ENCODE results near the gene PTPRG.

DNA sequence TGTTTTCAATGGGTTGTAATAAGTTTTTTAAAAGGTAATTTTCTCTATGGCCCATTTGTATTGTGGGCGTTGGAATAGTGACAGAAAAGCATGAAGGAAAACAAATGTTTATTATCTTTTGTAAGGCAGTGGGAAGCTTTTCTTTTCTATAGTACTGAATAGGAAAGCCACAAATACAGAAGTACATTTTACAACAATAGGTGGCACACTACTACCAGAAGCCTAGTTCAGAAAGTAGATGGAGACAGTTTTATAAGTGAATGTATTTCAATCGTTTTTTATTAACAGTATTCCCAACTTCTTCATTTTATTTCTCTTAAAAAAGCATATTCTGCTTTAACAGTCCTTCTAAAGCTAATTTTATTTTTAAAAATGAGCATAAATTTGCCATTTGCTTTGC lies 296.7 kb downstream of the PTPRG start:
- TF ChIP-seq, protein P1, sequence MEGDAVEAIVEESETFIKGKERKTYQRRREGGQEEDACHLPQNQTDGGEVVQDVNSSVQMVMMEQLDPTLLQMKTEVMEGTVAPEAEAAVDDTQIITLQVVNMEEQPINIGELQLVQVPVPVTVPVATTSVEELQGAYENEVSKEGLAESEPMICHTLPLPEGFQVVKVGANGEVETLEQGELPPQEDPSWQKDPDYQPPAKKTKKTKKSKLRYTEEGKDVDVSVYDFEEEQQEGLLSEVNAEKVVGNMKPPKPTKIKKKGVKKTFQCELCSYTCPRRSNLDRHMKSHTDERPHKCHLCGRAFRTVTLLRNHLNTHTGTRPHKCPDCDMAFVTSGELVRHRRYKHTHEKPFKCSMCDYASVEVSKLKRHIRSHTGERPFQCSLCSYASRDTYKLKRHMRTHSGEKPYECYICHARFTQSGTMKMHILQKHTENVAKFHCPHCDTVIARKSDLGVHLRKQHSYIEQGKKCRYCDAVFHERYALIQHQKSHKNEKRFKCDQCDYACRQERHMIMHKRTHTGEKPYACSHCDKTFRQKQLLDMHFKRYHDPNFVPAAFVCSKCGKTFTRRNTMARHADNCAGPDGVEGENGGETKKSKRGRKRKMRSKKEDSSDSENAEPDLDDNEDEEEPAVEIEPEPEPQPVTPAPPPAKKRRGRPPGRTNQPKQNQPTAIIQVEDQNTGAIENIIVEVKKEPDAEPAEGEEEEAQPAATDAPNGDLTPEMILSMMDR (IDR thresholded peaks at IDR 0.05 in 2 of 3, conservative IDR thresholded peaks at IDR 0.05 in 1 of 3; ENCODE audit: borderline replicate concordance in 1 of 3, insufficient read depth in 1 of 3, low read depth in 2 of 3, low read length in 2 of 3), result peak in 2 of 3 experiments; percentile 50 to 56; a peak in 3 of 6 replicates
- TF ChIP-seq POLR2A (IDR thresholded peaks at IDR 0.05; ENCODE audit: borderline replicate concordance, extremely low read depth, insufficient read depth, insufficient read length) (no peak), JUND (IDR thresholded peaks at IDR 0.05) (no peak), SRF (IDR thresholded peaks at IDR 0.05; ENCODE audit: low read depth) (no peak), TCF7L2 (IDR thresholded peaks at IDR 0.05; ENCODE audit: borderline replicate concordance, extremely low read depth, insufficient read depth, insufficient read length) (no peak), EZH2phosphoT487 (IDR thresholded peaks at IDR 0.05; ENCODE audit: borderline replicate concordance) (no peak), CEBPB (IDR thresholded peaks at IDR 0.05; ENCODE audit: low read depth) (no peak), ZNF274 (IDR thresholded peaks at IDR 0.05; ENCODE audit: low read depth, low read length) (no peak), POLR2AphosphoS5 (IDR thresholded peaks at IDR 0.05; ENCODE audit: low read depth, low read length) (no peak), SP1 (IDR thresholded peaks at IDR 0.05; ENCODE audit: low read depth) (no peak), EZH2 (IDR thresholded peaks at IDR 0.05) (no peak)
- TF ChIP-seq, protein P2, sequence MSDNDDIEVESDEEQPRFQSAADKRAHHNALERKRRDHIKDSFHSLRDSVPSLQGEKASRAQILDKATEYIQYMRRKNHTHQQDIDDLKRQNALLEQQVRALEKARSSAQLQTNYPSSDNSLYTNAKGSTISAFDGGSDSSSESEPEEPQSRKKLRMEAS (IDR thresholded peaks at IDR 0.05), result no peak
- TF ChIP-seq, protein P3, sequence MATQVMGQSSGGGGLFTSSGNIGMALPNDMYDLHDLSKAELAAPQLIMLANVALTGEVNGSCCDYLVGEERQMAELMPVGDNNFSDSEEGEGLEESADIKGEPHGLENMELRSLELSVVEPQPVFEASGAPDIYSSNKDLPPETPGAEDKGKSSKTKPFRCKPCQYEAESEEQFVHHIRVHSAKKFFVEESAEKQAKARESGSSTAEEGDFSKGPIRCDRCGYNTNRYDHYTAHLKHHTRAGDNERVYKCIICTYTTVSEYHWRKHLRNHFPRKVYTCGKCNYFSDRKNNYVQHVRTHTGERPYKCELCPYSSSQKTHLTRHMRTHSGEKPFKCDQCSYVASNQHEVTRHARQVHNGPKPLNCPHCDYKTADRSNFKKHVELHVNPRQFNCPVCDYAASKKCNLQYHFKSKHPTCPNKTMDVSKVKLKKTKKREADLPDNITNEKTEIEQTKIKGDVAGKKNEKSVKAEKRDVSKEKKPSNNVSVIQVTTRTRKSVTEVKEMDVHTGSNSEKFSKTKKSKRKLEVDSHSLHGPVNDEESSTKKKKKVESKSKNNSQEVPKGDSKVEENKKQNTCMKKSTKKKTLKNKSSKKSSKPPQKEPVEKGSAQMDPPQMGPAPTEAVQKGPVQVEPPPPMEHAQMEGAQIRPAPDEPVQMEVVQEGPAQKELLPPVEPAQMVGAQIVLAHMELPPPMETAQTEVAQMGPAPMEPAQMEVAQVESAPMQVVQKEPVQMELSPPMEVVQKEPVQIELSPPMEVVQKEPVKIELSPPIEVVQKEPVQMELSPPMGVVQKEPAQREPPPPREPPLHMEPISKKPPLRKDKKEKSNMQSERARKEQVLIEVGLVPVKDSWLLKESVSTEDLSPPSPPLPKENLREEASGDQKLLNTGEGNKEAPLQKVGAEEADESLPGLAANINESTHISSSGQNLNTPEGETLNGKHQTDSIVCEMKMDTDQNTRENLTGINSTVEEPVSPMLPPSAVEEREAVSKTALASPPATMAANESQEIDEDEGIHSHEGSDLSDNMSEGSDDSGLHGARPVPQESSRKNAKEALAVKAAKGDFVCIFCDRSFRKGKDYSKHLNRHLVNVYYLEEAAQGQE (IDR thresholded peaks at IDR 0.05; ENCODE audit: low read depth), result no peak
- TF ChIP-seq, protein P4, sequence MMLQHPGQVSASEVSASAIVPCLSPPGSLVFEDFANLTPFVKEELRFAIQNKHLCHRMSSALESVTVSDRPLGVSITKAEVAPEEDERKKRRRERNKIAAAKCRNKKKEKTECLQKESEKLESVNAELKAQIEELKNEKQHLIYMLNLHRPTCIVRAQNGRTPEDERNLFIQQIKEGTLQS (IDR thresholded peaks at IDR 0.05), result no peak
